HG03103 (cell line): ENCODE measurements around the gene AXL.
"Not testable (repeated sequence)": the region's sequence is repeated elsewhere in the genome, so short reads cannot be mapped to it uniquely, and the experiment has no call there.

Source experiments
- ATAC-seq: cut with Tn5 transposase; IDR thresholded peaks from one replicate; pipeline ENCODE4 v1.9.1; 2021; ENCODE audit warnings: low read depth; ENCODE audit not compliant: unreplicated experiment

AXL gene

DNA sequence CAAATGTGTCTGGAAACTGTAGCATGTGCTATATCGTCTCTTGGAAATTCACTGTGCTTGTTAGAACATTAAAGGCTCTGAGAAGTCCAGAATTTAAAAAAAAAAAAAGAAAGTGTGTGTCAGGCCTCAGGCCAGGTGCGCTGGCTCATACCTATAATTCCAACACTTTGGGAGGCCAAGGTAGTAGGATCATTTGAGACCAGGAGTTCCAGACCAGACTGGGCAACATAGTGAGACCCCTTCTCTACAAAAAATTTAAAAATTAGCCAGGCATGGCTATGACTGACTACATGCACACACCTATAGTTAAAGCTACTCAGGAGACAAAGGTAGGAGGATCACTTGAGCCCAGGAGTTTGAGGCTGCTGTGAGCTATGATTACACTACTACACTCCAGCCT is 50.0 kb downstream of the AXL start:
- no peak for ATAC-seq

DNA sequence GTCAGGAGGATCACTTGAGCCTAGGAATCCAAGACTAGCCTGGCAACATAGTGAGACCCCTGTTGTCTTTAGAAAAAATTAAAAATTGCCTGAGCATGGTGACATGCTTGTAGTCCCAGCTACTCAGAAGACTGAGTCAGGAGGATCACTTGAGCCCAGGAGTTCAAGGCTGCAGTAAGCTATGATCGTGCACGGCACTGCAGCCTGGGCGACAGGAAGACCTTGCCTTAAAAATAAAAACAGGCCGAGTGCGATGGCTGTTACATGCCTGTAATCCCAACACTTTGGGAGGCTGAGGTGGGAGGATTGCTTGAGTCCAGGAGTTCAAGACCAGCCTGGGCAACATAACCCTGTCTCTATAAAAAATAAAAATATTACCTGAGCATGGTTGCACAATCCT is 50.5 kb downstream of the AXL start:
- ATAC-seq, result no peak

DNA sequence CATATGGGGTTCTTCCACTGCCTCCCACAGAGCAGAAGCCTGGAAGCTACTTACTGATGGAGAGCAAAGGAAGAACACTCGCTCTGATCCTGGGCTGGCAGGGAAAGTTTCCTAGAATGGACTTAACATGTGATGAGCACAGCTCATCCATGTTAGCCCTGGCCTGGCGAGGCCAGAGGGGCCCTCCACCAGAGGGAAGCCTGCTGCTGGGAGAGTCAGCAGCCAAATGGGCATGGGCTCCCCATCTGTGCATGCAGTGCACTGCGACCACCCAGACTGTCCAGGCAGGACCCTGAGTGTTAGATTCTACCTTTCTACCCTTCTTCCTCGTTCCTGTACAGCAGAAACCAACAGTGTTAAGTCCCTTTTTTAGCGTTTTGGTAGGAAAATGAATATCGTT is 54.1 kb downstream of the AXL start:
- ATAC-seq, result no peak

DNA sequence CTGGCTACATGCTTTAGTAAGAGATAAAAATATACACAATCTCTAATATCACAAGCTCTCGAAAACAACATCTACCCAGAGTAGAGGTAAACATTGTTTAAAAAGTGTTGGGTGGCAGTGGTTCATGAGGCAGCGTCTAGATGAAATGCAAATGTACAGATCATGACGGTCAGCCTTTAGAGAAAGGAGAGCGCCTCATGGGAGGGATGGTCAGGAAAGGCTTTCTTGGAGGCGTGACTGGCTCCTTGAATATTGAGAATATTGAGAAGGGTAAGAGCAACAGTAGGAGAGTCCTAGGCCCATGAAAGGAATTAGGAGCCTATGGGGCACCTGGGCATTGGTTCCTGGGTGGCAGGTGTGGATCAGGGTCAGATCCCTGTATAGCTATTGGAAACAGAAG is 55.8 kb downstream of the AXL start:
- ATAC-seq, result no peak

DNA sequence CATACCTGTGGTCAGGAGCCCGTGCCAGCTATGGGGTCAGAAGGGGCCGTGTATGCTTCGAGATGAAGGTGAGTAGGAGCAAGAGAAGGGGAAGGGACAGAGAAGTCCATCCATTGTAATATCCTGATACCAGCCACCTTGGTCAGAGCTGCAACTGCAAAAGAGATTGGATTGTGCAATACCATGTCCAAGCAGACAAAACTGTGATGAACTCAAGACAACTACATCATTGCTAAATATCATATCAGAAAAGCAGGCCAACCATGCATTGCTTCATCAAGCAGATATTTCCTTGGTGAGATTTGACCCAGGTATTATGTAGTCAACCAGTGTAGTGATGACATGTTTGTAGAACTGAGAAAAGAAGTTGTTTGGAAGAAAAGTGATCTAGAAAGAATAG is 57.2 kb downstream of the AXL start:
- ATAC-seq, result no peak

DNA sequence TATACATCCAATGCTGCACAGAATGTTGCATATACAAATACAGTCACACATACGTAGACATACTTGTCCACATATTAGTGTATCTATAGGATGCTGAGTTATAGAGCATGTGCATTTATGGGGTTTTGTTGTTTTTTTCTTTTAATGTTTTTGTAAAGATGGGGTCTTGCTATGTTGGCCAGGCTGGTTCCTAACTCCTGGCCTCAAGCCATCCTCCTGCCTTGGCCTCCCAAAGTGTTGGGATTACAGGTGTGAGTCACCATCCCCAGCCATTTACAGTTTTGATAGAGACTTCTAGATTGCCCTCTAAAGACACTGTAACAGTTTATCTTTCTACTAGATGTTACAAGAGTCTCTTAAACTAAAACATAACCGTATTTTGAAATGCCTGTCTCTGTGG is 59.5 kb downstream of the AXL start:
- ATAC-seq, result no peak

DNA sequence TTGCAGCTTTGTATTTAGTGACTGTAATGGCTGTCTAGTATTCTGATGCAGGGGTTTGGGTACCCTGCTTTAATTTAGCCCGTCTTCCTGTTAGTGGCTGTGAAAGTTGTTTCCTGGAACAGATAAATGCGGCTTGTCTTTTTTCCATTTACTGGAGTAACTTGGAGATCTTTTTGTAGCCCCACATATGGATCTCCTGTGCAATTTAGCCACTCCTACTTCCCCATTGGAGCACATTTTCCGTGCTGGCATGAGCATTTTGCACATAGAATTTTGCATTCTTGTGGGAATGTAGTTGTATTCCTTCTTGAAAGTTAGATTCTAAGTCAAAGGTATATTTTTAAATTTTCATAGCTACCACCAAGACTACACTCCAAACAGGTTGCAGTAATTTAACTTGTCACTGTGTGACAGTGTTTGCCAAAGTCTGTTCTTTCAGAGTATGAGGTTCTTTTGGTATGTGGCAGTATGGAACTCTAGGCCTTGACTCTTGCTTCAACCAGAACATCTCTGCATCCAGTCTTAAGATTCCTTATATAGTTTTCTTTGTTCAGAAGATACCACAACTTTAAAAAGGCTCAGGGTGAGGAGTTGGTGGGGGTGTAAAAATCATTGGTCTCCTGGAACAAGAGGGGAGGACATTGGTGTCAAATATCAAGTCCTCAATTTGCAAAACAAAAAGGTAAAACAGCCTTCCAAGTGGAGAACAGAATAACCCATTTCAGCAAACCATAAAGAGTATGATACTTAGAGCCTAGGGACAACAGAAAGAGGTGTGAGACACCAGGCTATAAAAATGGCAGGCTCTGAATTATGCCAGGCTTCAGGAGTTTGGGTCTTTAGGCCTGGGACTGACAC is 69.9 kb downstream of the AXL start:
- no peak for ATAC-seq

DNA sequence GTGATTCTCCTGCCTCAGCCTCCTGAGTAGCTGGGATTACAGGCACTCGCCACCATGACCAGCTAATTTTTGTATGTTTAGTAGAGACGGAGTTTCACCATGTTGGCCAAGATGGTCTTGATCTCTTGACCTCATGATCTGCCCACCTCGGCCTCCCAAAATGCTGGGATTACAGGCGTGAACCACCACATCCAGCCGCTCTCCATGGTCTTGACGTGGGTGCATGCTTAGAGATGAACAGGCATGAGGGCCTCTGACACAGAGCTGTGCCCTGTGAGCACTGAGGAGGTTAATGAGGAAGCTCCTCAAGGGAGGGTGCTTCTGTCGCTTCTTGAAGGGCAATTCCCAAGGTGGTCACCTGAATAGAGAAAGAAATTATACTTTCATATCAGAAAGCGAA is 70.8 kb downstream of the AXL start:
- not testable (repeated sequence) for ATAC-seq

DNA sequence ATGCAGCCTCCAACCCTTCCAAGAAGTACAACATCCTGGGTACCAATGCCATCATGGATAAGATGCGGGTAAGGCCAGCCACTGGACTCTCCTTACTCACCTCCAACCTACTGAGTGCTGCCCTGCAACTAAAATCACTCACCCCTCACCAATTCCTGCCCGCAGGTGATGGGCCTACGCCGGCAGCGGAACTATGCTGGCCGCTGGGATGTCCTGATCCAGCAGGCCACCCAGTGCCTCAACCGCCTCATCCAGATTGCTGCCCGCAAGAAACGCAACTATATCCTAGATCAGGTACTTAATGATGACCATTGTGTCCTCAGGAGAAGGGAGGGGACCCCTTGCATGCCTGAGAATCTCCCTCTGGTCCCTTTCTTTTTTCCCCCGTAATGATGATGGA is 75.4 kb downstream of the AXL start:
- no peak for ATAC-seq

DNA sequence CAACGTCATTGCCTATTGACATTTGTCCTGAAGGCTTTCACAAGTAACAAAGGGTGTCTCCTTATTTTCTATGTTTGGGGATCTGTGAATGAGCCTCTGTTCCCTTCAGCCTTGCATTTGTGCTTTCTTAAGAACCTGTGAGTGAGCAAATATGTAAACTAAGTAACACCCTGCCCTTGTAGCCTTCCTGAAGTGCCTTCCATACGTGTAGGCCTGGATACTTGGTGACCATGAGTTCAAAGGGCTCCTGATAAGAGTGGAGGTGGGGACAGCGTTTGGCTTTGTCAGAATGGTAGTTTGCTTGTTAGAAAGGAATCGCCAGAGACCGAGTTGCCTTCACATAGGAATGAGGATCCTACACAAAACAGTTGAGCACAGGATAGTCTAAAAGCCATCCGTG is 76.5 kb downstream of the AXL start:
- ATAC-seq, result no peak

DNA sequence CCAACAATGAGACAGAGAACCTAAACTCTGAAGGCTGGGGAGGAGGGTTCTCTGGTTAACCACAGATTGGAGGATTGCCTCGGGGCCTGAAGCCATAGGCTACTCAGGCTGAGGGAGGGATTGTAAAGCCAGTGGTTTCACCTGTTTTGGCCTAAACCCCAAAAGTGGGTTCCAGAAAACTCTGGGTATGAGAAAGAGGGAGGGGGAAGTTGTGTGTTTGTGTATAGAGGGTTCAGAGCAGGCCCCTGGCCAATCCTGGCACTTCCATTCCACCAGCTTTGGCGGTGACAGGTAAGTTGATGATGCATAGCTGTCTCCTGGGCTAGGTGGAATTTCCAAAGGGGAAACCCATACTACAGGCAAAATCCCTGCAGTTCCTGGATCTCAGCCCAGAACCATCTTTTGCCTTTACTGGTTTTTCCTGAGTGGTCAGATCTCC is 77.4 kb downstream of the AXL start:
- ATAC-seq, result no peak

DNA sequence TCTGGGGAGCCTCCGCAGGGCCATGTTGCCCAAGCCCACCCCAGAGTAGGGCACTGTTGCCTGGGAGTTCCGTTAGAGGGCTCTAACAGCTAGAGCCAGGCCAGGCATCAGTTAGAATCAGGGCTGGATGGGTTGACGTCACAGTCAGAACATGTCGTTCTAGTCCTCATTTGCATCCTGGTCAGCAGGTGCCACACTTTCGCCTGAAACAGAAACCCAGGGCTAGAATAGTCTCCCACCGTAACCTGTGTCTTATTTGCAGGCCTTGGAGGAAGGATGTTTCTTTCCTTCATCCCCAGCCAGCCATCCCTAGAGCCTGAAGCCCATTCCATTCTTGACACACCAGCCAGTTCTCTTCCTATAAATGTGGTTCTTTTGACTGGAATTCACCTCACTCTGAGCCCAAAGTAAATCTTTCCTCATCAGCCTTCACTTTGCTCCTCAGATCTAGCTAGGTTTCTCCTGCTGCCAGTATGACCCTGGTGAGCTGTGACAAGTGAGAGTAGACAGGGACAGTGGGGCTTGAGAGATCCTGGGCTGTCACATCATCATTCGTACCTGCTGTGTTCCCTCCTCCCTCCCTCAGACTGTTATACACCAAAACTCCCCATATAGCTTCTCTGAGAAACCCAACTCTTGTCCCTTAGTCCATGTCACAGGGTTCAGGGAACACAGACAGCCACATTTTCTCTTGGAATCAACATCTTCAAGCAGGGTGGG is 78.8 kb downstream of the AXL start:
- ATAC-seq, result peak; percentile 49

DNA sequence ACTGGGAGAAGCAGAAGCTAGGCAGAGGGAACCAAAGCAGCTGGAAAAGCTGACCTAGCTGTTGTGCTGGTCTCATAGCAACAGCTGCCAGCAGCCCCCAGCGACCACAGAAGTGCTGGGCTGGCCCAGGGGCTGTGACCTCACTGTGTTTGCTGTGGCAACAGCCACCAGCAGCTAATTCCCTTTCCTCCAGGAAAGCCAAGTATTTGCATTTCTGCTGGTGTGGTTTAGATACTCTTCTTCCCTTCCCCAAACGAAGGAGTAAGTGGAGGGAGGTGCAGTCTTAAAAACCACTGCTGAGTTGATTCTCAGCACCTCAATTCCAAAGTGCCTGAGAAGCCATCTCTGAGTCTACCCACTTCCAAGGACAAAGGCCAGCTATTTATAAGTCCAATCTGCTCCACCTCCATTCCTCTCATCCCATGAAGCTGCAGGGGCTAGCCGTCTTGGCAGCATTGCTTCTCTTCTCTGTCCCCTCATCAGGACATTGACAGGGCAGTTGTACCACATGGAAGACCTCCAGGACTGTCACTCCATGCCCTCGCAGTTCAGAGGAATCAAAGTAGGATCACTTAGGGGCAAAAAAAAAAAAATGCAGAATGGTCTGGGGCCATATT is 79.4 kb downstream of the AXL start:
- ATAC-seq, result peak; percentile 15

DNA sequence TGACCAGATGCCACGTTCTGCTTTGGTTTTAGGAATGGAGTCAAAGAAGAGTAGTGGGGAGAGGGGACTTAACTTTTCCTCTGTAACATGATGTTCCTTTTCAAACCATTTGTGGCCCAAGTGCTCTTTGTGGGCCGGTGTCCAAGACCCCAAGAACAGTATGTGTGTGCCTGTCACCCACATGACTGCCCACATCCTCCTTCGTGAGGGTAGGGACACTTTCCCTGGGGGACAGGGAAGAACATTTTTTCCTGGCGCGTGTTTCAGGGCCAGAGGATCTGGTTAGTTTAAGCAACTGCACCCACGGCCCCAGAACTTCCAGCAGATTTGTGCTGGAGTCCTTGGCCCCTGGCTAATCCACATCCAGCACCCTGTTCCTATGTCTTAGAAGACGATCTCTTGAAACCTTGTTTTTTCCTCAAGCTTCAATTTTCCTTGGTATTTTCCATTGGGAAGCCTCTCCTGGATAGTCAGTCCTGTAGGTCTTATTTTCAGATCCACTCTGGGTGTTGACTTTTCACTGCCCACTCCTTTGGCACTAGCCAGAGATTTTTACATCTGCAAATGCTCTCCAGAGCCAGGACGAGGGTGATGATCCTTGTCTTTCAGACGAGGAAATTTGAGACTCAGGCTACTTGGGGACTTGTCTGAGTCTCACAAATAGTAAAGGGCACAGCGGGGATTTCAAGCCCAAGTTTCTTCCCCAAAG is 80.2 kb downstream of the AXL start:
- no peak for ATAC-seq

DNA sequence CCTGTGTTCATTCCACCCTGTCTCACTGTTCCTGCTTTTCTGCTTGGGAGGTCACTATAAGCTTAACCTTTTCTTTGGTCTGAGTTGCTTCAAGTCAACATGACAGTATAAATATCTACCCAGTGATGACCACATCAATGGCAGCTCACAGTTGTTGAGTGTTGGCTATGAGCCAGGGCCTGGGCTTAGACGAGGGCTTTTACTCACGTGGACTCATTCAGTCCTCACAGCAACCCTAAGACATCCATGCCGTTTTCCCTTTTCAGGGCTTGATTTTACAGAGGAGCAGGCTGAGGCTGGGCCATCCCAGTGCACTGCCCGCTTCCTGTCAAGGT is 80.7 kb downstream of the AXL start:
- no peak for ATAC-seq

DNA sequence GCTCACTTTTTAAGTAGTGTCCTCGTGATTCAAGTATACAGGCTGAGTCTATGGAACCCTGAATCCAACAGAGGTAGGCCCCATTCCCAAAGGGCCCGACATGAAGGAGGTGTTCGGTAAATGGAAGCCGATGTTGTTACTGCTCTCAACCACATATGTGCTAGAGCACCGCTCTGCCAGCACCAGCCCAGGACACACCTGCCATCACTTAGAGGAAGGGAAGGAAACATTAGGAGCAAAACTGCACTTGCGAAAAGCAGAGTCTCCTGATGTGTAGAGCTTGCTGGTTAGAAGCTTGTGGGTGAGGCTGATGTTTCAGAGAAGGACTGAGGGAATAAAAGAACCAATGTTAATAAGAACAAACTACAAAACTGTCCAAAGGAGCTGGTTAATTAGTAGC is 81.5 kb downstream of the AXL start:
- no peak for ATAC-seq

DNA sequence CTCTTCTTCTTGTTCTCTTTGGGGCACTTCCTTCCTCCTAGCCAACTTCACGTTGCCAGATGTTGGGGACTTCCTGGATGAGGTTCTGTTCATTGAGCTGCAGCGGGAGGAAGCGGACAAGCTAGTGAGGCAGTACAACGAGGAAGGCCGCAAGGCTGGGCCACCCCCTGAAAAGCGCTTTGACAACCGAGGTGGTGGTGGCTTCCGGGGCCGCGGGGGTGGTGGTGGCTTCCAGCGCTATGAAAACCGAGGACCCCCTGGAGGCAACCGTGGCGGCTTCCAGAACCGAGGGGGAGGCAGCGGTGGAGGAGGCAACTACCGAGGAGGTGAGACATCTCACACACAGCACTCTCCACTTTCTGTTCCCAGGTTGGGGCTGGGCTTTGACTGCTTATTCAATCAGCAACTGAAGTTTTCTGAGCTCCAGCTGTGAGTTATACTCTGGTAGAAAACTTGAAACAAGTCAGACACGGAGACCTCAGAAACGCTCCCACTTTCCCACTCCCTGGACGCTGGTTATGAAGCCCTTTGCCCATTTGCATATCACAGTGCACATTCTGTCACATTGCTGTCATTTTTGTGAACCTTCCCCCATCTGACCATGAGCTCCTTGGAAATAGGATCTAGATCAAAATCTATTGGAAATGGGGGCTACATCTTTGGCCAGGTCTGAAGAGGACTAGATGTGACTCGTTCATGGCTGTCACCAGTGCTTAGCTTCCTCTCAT is 83.8 kb downstream of the AXL start:
- ATAC-seq, result no peak

DNA sequence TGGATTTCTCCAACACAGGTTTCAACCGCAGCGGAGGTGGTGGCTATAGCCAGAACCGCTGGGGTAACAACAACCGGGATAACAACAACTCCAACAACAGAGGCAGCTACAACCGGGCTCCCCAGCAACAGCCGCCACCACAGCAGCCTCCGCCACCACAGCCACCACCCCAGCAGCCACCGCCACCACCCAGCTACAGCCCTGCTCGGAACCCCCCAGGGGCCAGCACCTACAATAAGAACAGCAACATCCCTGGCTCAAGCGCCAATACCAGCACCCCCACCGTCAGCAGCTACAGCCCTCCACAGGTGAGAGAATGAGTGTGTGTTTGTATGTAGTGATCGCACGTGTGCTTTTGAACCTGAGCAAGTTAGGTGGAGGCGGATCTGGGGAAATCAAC is 84.9 kb downstream of the AXL start:
- no peak for ATAC-seq

DNA sequence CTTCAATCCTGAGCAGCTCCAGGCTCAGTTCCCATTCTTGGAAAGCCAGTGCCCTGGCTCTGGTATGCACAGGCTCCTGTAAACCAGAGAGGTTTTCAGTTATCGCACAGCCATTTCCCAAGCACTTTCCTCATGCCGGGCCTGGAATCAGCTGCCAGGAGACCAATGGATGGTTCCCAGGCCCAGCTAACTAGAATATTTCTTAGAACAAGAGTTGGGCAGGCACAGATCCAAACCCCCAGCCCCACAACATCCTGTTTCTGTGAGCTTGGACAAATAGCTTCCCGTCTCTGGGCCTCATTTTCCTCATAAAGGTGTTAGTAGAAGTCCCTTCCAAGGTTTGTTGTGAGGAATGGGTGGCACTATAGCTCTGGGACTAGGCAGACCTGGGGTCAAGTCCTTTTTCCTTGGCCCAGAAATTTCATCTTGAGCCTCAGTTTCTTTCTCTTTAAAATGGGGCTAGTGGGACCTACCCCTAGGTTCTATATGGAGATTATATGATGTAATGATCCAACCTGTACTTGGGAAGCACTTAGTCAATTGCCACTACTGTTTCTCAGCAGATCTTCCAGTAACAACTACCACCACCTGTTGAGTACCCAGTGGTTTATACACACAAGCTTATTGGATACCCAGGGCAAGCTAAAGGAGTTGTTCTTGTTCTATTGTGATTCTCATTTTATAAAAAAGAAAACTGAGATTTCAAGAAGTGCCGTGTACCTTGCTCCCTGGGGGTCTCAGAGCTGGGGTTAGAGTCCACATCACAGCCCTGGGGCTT is 85.9 kb downstream of the AXL start:
- no peak for ATAC-seq
